IMR-90 (cell line): Measurements from ENCODE around the gene MAGEA10. TPM values are rescaled to one million over a fixed set of nuclear protein-coding genes. Genes with fewer than 3 reads are reported as not detected.

Experiments used
- ATAC-seq: fragments of 200-7000 bp; cut with Tn5 transposase; 2 replicates; pipeline ENCODE4 v1.9.1; 2020; ENCODE audit warnings: low read depth, mild to moderate bottlenecking, moderate library complexity
- BruUV-seq: library from RNA; stranded (reverse); fragments of 400-500 nt; replicated peaks from 2 replicates; lab custom pipeline; 2021; lab: Mats Ljungman, UMichigan
- CTCF ChIA-PET: fragments of 300-600 bp; formaldehyde crosslinking; extraction: SDS; loops from one replicate; lab custom pipeline; 2021; ENCODE audit warnings: antibody characterized with exemption; lab: Yijun Ruan, JAX
- POLR2A ChIA-PET: fragments of 300-600 bp; sonication (Branson Sonifier 250); formaldehyde crosslinking; loops from one replicate; lab custom pipeline; 2022; ENCODE audit warnings: antibody characterized with exemption; ENCODE audit not compliant: unreplicated experiment; lab: Charles Lee
- DNase-seq: peaks from one replicate; pipeline ENCODE4 v3.0.0; 2013
- H2AFZ ChIP-seq: replicated peaks from 2 replicates; pipeline ENCODE3; 2013; ENCODE audit warnings: low read length, mild to moderate bottlenecking; ENCODE audit not compliant: poor library complexity
- H2AK5ac ChIP-seq: 2 replicates; pipeline ENCODE4 v1.6.1; 2013; ENCODE audit warnings: low read depth, low read length, inconsistent platforms
- H2AK9ac ChIP-seq: replicated peaks from 2 replicates; pipeline ENCODE3; 2013; ENCODE audit warnings: mild to moderate bottlenecking, low read depth, low read length, moderate library complexity; ENCODE audit not compliant: poor library complexity
- H2BK120ac ChIP-seq: 2 replicates; pipeline ENCODE4 v1.6.1; 2013; ENCODE audit warnings: low read depth, low read length, inconsistent platforms
- H2BK15ac ChIP-seq: 3 replicates; pipeline ENCODE4 v1.6.1; 2013; ENCODE audit warnings: low read depth, low read length, inconsistent platforms
- H2BK20ac ChIP-seq: 2 replicates; pipeline ENCODE4 v1.6.1; 2013; ENCODE audit warnings: low read depth, mild to moderate bottlenecking, inconsistent platforms, low read length, moderate library complexity
- H2BK5ac ChIP-seq: 2 replicates; pipeline ENCODE4 v1.6.1; 2013; ENCODE audit warnings: mild to moderate bottlenecking, low read depth, low read length, inconsistent platforms; ENCODE audit not compliant: poor library complexity, severe bottlenecking
- H3K14ac ChIP-seq: replicated peaks from 2 replicates; pipeline ENCODE4 v1.6.1; 2013; ENCODE audit warnings: low read depth, low read length, inconsistent platforms
- H3K18ac ChIP-seq: 2 replicates; pipeline ENCODE4 v1.6.1; 2013; ENCODE audit warnings: low read depth, low read length, control low read depth
- H3K23ac ChIP-seq: 2 replicates; pipeline ENCODE4 v1.6.1; 2013; ENCODE audit warnings: low read depth, low read length, inconsistent platforms
- H3K27ac ChIP-seq: 2 replicates; pipeline ENCODE4 v1.5.1; 2013; ENCODE audit warnings: mild to moderate bottlenecking, control low read depth, low read length; ENCODE audit not compliant: insufficient read depth
- H3K27me3 ChIP-seq: 2 replicates; pipeline ENCODE4 v1.6.1; 2013; ENCODE audit warnings: low read length; ENCODE audit not compliant: control insufficient read depth, insufficient read depth
- H3K36me3 ChIP-seq: 2 replicates; pipeline ENCODE4 v1.6.1; 2013; ENCODE audit warnings: low read length, mixed read lengths; ENCODE audit not compliant: control insufficient read depth, insufficient read depth
- H3K4ac ChIP-seq: 2 replicates; pipeline ENCODE4 v1.6.1; 2013; ENCODE audit warnings: low read depth, low read length, inconsistent platforms
- H3K4me1 ChIP-seq: 2 replicates; pipeline ENCODE4 v1.6.1; 2013; ENCODE audit warnings: low read length, mixed read lengths; ENCODE audit not compliant: control insufficient read depth, insufficient read depth
- H3K4me2 ChIP-seq: 2 replicates; pipeline ENCODE4 v1.6.1; 2013; ENCODE audit warnings: low read depth, mild to moderate bottlenecking, control low read depth, low read length, moderate library complexity
- H3K4me3 ChIP-seq: 2 replicates; pipeline ENCODE4 v1.5.1; 2013; ENCODE audit warnings: low read depth, mild to moderate bottlenecking, control low read depth, low read length, moderate library complexity; ENCODE audit not compliant: insufficient read depth
- H3K56ac ChIP-seq: 2 replicates; pipeline ENCODE4 v1.6.1; 2013; ENCODE audit warnings: low read length, inconsistent platforms; ENCODE audit not compliant: insufficient read depth; ENCODE audit errors: extremely low read depth
- H3K79me1 ChIP-seq, 2 experiments: 2 replicates each; pipeline ENCODE4 v1.6.1; 2013; ENCODE audit warnings: low read length in 2 of 2, inconsistent platforms in 1 of 2, low read depth in 1 of 2
- H3K9ac ChIP-seq: 2 replicates; pipeline ENCODE4 v1.6.1; 2013; ENCODE audit warnings: low read depth, low read length, control low read depth
- H3K9me1 ChIP-seq: 2 replicates; pipeline ENCODE4 v1.6.1; 2013; ENCODE audit warnings: low read length, inconsistent platforms; ENCODE audit not compliant: insufficient read depth
- H3K9me3 ChIP-seq: 2 replicates; pipeline ENCODE4 v1.6.1; 2013; ENCODE audit warnings: low read length; ENCODE audit not compliant: control insufficient read depth, insufficient read depth
- H4K20me1 ChIP-seq: 2 replicates; pipeline ENCODE4 v1.6.1; 2013; ENCODE audit warnings: low read length, inconsistent platforms; ENCODE audit not compliant: insufficient read depth
- H4K5ac ChIP-seq: 2 replicates; pipeline ENCODE4 v1.6.1; 2013; ENCODE audit warnings: mild to moderate bottlenecking, low read depth, low read length, control low read depth
- H4K8ac ChIP-seq, 2 experiments: 2 replicates each; pipeline ENCODE4 v1.6.1; 2013; ENCODE audit warnings: low read depth in 2 of 2, low read length in 2 of 2, control low read depth in 1 of 2, inconsistent platforms in 1 of 2
- H4K91ac ChIP-seq: 2 replicates; pipeline ENCODE4 v1.6.1; 2013; ENCODE audit warnings: low read depth, low read length, inconsistent platforms; ENCODE audit not compliant: insufficient read depth
- CHD1 ChIP-seq: IDR thresholded peaks from 2 replicates; pipeline ENCODE4 v1.6.1; 2012; ENCODE audit warnings: low read depth, low read length, improper control_type of control experiment
- FOS ChIP-seq: fragments of 150-350 bp; IDR thresholded peaks from 2 replicates; pipeline ENCODE4 v1.6.1; 2016; ENCODE audit warnings: low read depth, low read length
- MAFK ChIP-seq: IDR thresholded peaks from 2 replicates; pipeline ENCODE4 v1.6.1; 2012; ENCODE audit warnings: low read depth, low read length, improper control_type of control experiment
- MXI1 ChIP-seq: IDR thresholded peaks from 2 replicates; pipeline ENCODE4 v1.6.1; 2012; ENCODE audit warnings: low read depth, mild to moderate bottlenecking, low read length, moderate library complexity, borderline replicate concordance
- NFE2L2 ChIP-seq: fragments of 150-350 bp; IDR thresholded peaks from 2 replicates; pipeline ENCODE4 v1.6.1; 2016; ENCODE audit warnings: low read depth, mild to moderate bottlenecking, low read length
- POLR2A ChIP-seq: IDR thresholded peaks from 2 replicates; pipeline ENCODE4 v1.6.1; 2012; ENCODE audit warnings: mild to moderate bottlenecking, low read depth, low read length
- RCOR1 ChIP-seq: IDR thresholded peaks from 2 replicates; pipeline ENCODE4 v1.6.1; 2012; ENCODE audit warnings: mild to moderate bottlenecking, low read length, improper control_type of control experiment; ENCODE audit not compliant: insufficient replicate concordance
- WGBS, 2 experiments: methylation state at CpG; one replicate each; pipeline versions ENCODE4 v1.1.5 to v1.1.7; 2013; ENCODE audit warnings: missing lambda C conversion rate in 2 of 2; ENCODE audit not compliant: insufficient read length in 1 of 2; ENCODE audit errors: extremely low coverage in 2 of 2; 5-methylcytosine and 5-hydroxymethylcytosine counted together
- dilution Hi-C: fragments of 300-500 bp; cut with HindIII; formaldehyde crosslinking; loops from one replicate; pipeline ENCODE4 v1.14.3; 2018; ENCODE audit warnings: low sequenced_read_pairs; ENCODE audit not compliant: unreplicated experiment
- in situ Hi-C: fragments of 300-500 bp; cut with MboI; formaldehyde crosslinking; loops from 3 replicates; pipeline ENCODE4 v1.14.3; 2019; ENCODE audit warnings: low sequenced_read_pairs, inconsistent platforms, mixed read lengths
- intact Hi-C: fragments of 100-400 bp; cut with micrococcal nuclease; formaldehyde crosslinking; loops from 2 replicates; pipeline ENCODE4 v1.10.0; 2022
- polyA plus RNA-seq, 3 experiments: library from polyadenylated mRNA; depleted of rRNA; stranded (reverse); fragments of >200 nt; gene quantifications; 2 replicates each; pipeline ENCODE4 v1.2.3, GENCODE V29; 2012; ENCODE audit warnings: low replicate concordance in 1 of 3
- total RNA-seq: library from RNA; depleted of rRNA; stranded (reverse); fragments of >200 nt; gene quantifications from 2 replicates; pipeline ENCODE4 v1.2.3, GENCODE V29; 2012

Gene MAGEA10
- total and polyA plus RNA-seq, 2 of the 4 experiments (the other 2 are of a cell fraction): not detected

DNA sequence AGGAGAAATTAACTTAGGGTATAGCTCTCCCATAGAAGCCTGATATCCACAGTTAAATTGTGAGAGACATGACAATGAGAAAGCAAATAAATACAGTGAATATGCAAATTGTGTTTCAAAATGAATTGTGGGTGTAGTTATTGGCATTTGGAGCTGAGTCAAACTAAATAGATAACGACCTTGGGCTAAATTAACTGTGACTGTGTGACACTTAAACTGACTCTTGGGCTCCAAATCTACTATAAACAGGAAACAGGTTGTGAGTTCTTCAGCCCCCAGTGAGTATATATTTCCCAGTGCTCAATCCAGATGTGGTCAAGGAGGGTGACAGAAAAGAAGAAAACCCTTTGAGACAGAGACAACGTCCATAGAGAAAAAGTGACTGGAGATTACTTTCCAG, 11.3 kb upstream of the MAGEA10 start:
- Histone ChIP-seq H3K27me3 (no peaks in the 10 kb centered on the region), H3K36me3 (no peaks in the 10 kb centered on the region), H2AFZ (no peak overlapping the region), H2BK5ac (no peak overlapping the region), H2BK20ac (no peak overlapping the region), H3K4me3 (no peak overlapping the region), H2AK5ac (no peak overlapping the region), H2BK120ac (no peak overlapping the region), H3K9me3 (no peaks in the 10 kb centered on the region), H3K23ac (no peak overlapping the region), H3K56ac (no peak overlapping the region), H3K4me1 (no peaks in the 10 kb centered on the region), H2BK15ac (no peak overlapping the region), H3K9me1 (no peaks in the 10 kb centered on the region), H2AK9ac (no peak overlapping the region), H4K20me1 (no peaks in the 10 kb centered on the region), H4K5ac (no peak overlapping the region), H3K79me1 (no peaks in the 10 kb centered on the region), H3K9ac (no peak overlapping the region), H3K14ac (no peak overlapping the region), H4K91ac (no peak overlapping the region), H3K4me2 (no peak overlapping the region), H3K4ac (no peak overlapping the region), H3K27ac (no peak overlapping the region), H3K18ac (no peak overlapping the region), H4K8ac (no peak overlapping the region)
- TF ChIP-seq RCOR1 (no peak), NFE2L2 (no peak), POLR2A (no peak), FOS (no peak), MXI1 (no peak), CHD1 (no peak), MAFK (no peak)
- BruUV-seq: no TSS peak
- dilution Hi-C loops: no loop called here
- in situ Hi-C loops: no loop called here
- POLR2A ChIA-PET: no interaction called here
- CTCF ChIA-PET: no interaction called here
- no CpG with 5 or more reads among the region's 2 CpGs for WGBS, 2 experiments
- intact Hi-C loops: no loop called here
- DNase-seq (no peak), ATAC-seq (no peak)
